K562 (cell line): ENCODE data around the gene GCH1. TPM values are rescaled to one million over a fixed set of nuclear protein-coding genes. Genes with fewer than 3 reads are reported as not detected.
"Not testable (repeated sequence)": the region's sequence is repeated elsewhere in the genome, so short reads cannot be mapped to it uniquely, and the experiment has no call there.

ENCODE experiments used
- ATAC-seq: fragments of 200-7000 bp; cut with Tn5 transposase; 3 replicates; pipeline ENCODE4 v1.9.1; 2020; ENCODE audit warnings: moderate library complexity
- BruUV-seq: library from RNA; stranded (reverse); fragments of 400-500 nt; replicated peaks from 2 replicates; lab custom pipeline; 2021; lab: Mats Ljungman, UMichigan
- CTCF ChIA-PET: fragments of 300-600 bp; formaldehyde crosslinking; extraction: SDS; loops from one replicate; lab custom pipeline; 2021; ENCODE audit warnings: low intra/inter-chr PET ratio; lab: Yijun Ruan, JAX
- POLR2A ChIA-PET: fragments of 300-600, 350-650 bp; sonication (Branson Sonifier 250); formaldehyde crosslinking; extraction: SDS; loops from one replicate; lab custom pipeline; 2021; ENCODE audit warnings: antibody characterized with exemption, inconsistent platforms; lab: Yijun Ruan, JAX
- DNase-seq, 4 experiments: peaks; one replicate each; pipeline versions ENCODE4 v3.0.0 to v3.0.0-alpha.2; 2011 to 2018; ENCODE audit warnings: low spot score in 3 of 4, mixed read lengths in 3 of 4; ENCODE audit errors: extremely low read depth in 1 of 4
- FAIRE-seq: peaks from 2 replicates; lab custom pipeline; 2011; peaks lifted over from hg19 to GRCh38; lab: Jason Lieb, UNC
- H2AFZ ChIP-seq: 2 replicates; pipeline ENCODE4 v1.6.0; 2011; ENCODE audit warnings: low read depth, low read length, control low read depth, inconsistent platforms
- H3K27ac ChIP-seq: fragments of 200-600 bp; 3 replicates; pipeline ENCODE4 v1.8.0; 2011; ENCODE audit warnings: low read depth, mild to moderate bottlenecking, control low read depth, inconsistent platforms, low read length, moderate library complexity, mixed read lengths; ENCODE audit errors: extremely low read depth
- H3K27me3 ChIP-seq, 2 experiments: fragments of 300-600 bp in 1 of 2; 2 replicates in 1 of 2; 3 replicates in 1 of 2; pipeline versions ENCODE4 v1.6.0 to v1.8.0; 2011; ENCODE audit warnings: inconsistent platforms in 2 of 2, low read length in 2 of 2, mild to moderate bottlenecking in 1 of 2, mixed read lengths in 1 of 2, moderate library complexity in 1 of 2; ENCODE audit not compliant: control insufficient read depth in 2 of 2, insufficient read depth in 2 of 2
- H3K36me3 ChIP-seq: fragments of 300-600 bp; 3 replicates; pipeline ENCODE4 v1.8.0; 2011; ENCODE audit warnings: mild to moderate bottlenecking, low read length, inconsistent platforms; ENCODE audit not compliant: control insufficient read depth, insufficient read depth
- H3K4me1 ChIP-seq, 2 experiments: fragments of 200-600 bp in 1 of 2; replicated peaks in 1 of 2; 2 replicates in 1 of 2; 3 replicates in 1 of 2; pipeline versions ENCODE4 v1.5.1 to v1.8.0; 2011; ENCODE audit warnings: inconsistent platforms in 2 of 2, low read length in 2 of 2, mild to moderate bottlenecking in 1 of 2, mixed read lengths in 1 of 2, moderate library complexity in 1 of 2; ENCODE audit not compliant: control insufficient read depth in 2 of 2, insufficient read depth in 2 of 2
- H3K4me2 ChIP-seq: 2 replicates; pipeline ENCODE4 v1.6.1; 2011; ENCODE audit warnings: low read length, control low read depth, inconsistent platforms, mixed read lengths; ENCODE audit not compliant: insufficient read depth
- H3K4me3 ChIP-seq: fragments of 200-600 bp; sonication (generic), shearing (Covaris generic); 2 replicates; pipeline ENCODE4 v1.5.1; 2016; ENCODE audit warnings: control low read depth, inconsistent platforms
- H3K79me2 ChIP-seq: fragments of 200-600 bp; 3 replicates; pipeline ENCODE4 v1.8.0; 2011; ENCODE audit warnings: low read length, inconsistent platforms; ENCODE audit not compliant: control insufficient read depth, insufficient read depth
- H3K9ac ChIP-seq, 2 experiments: 2 replicates each; pipeline versions ENCODE4 v1.6.0 to v1.6.1; 2011; ENCODE audit warnings: low read depth in 2 of 2, low read length in 2 of 2, control low read depth in 1 of 2, inconsistent platforms in 1 of 2, mild to moderate bottlenecking in 1 of 2, mixed read lengths in 1 of 2; ENCODE audit not compliant: insufficient read depth in 1 of 2
- H3K9me1 ChIP-seq: one replicate; pipeline ENCODE4 v1.6.0; 2011; ENCODE audit warnings: inconsistent platforms, mild to moderate bottlenecking, low read length, moderate library complexity; ENCODE audit not compliant: control insufficient read depth, insufficient read depth
- H3K9me3 ChIP-seq: replicated peaks from 2 replicates; pipeline ENCODE4 v1.5.1; 2011; ENCODE audit warnings: low read depth, low read length, inconsistent platforms; ENCODE audit not compliant: control insufficient read depth, insufficient read depth
- H4K20me1 ChIP-seq: replicated peaks from 2 replicates; pipeline ENCODE4 v1.6.1; 2011; ENCODE audit warnings: low read length, inconsistent platforms, mixed read lengths; ENCODE audit not compliant: control insufficient read depth, insufficient read depth
- FOXA3 ChIP-seq, 2 experiments: fragments of 450-650 bp in 1 of 2; sonication (generic) in 1 of 2; formaldehyde crosslinking; IDR thresholded peaks in 1 of 2; conservative IDR thresholded peaks in 1 of 2; 2 replicates each; pipeline versions ENCODE4 v1.4.0 to v1.8.0; 2020 to 2022; ENCODE audit warnings: mild to moderate bottlenecking in 2 of 2, missing genetic modification reagents in 1 of 2
- FOXK2 ChIP-seq, 2 experiments: fragments of 450-650 bp; IDR thresholded peaks in 1 of 2; conservative IDR thresholded peaks in 1 of 2; 2 replicates each; pipeline ENCODE4 v1.6.1; 2016; ENCODE audit warnings: low read depth in 2 of 2, mild to moderate bottlenecking in 1 of 2
- PHF8 ChIP-seq: fragments of 200-600 bp; sonication (generic); IDR thresholded peaks from 2 replicates; pipeline ENCODE4 v1.6.1; 2012; ENCODE audit warnings: mixed run types, mild to moderate bottlenecking, inconsistent platforms, low read length, moderate library complexity, borderline replicate concordance
- POLR2G ChIP-seq: fragments of 200-400 bp; formaldehyde crosslinking; IDR thresholded peaks from 2 replicates; pipeline ENCODE4 v1.6.1; 2017; ENCODE audit warnings: low read depth, mild to moderate bottlenecking, antibody characterized with exemption, low read length, moderate library complexity
- RBFOX2 ChIP-seq: fragments of 200-400 bp; formaldehyde crosslinking; IDR thresholded peaks from 2 replicates; pipeline ENCODE4 v1.6.1; 2017; ENCODE audit warnings: low read depth, mild to moderate bottlenecking, low read length, moderate library complexity
- TAF1 ChIP-seq: IDR thresholded peaks from 2 replicates; pipeline ENCODE4 v1.6.1; 2011; ENCODE audit warnings: mild to moderate bottlenecking, low read length, moderate library complexity; ENCODE audit not compliant: insufficient read depth, control insufficient read depth, severe bottlenecking; ENCODE audit errors: extremely low read depth
- TAF7 ChIP-seq: fragments of 450-650 bp; IDR thresholded peaks from 2 replicates; pipeline ENCODE4 v1.6.1; 2016; ENCODE audit warnings: missing genetic modification characterization, missing compliant biosample characterization
- TAF9B ChIP-seq: fragments of 450-650 bp; IDR thresholded peaks from 2 replicates; pipeline ENCODE4 v1.6.1; 2018; ENCODE audit warnings: mild to moderate bottlenecking; ENCODE audit not compliant: partially characterized antibody
- WGBS: fragments of 100-300 bp; shearing (Covaris generic); methylation state at CpG from one replicate; pipeline ENCODE4 v1.1.6; 2016; ENCODE audit warnings: low coverage, mixed read lengths; ENCODE audit not compliant: insufficient coverage; ENCODE audit errors: missing lambda C conversion rate; 5-methylcytosine and 5-hydroxymethylcytosine counted together
- in situ Hi-C: fragments of 300-500 bp; cut with MboI; formaldehyde crosslinking; loops from 4 replicates; pipeline ENCODE4 v1.15.0; 2018; ENCODE audit warnings: inconsistent platforms, mixed read lengths
- intact Hi-C: fragments of 100-400 bp; cut with micrococcal nuclease; formaldehyde crosslinking; loops from 2 replicates; pipeline ENCODE4 v1.14.2; 2022
- polyA plus RNA-seq, 8 experiments: library from polyadenylated mRNA; depleted of rRNA in 4 of 8; stranded (reverse) in 5 of 8; unstranded in 3 of 8; fragments of >200 nt; fragmentation: Nextera tagmentation in 2 of 8; fragmentation: Illumina TruSeq in 1 of 8; extraction: Ambion mirVana in 2 of 8; extraction: Trizol in 1 of 8; gene quantifications; 2 replicates each; pipeline versions ENCODE4 v1.2.1 to v1.2.3, GENCODE V29; 2011 to 2014; ENCODE audit warnings: inconsistent platforms in 1 of 8, missing spikeins in 1 of 8
- total RNA-seq, 7 experiments: library from RNA; depleted of rRNA in 6 of 7; stranded (reverse); fragments of >200 nt in 6 of 7; fragmentation: Illumina TruSeq in 2 of 7; extraction: Trizol in 2 of 7; gene quantifications; 2 replicates each; pipeline versions ENCODE4 v1.2.1 to v1.2.3, GENCODE V29; 2011 to 2021; ENCODE audit warnings: low replicate concordance in 1 of 7
- TF ChIP-seq, protein P1 (sequence below), 2 experiments: fragments of 450-650 bp; conservative IDR thresholded peaks; 2 replicates each; pipeline ENCODE4 v1.6.1; 2017; ENCODE audit warnings: mild to moderate bottlenecking in 2 of 2, moderate library complexity in 2 of 2
- TF ChIP-seq, protein P2 (sequence below): fragments of 200-800 bp; sonication (Bioruptor generic); IDR thresholded peaks from 2 replicates; pipeline ENCODE4 v1.6.1; 2017; ENCODE audit warnings: missing genetic modification characterization, missing compliant biosample characterization
- TF ChIP-seq, protein P3 (sequence below): sonication (generic); formaldehyde crosslinking; IDR thresholded peaks from 2 replicates; pipeline ENCODE4 v1.9.0; 2022; ENCODE audit warnings: mild to moderate bottlenecking, missing genetic modification reagents

Gene GCH1
- total and polyA plus RNA-seq, 9 of the 15 experiments (the other 6 are each of a cell fraction or from before 2014, with no cell fraction given), result 3.9 to 13.1 (median 6.5) TPM

DNA sequence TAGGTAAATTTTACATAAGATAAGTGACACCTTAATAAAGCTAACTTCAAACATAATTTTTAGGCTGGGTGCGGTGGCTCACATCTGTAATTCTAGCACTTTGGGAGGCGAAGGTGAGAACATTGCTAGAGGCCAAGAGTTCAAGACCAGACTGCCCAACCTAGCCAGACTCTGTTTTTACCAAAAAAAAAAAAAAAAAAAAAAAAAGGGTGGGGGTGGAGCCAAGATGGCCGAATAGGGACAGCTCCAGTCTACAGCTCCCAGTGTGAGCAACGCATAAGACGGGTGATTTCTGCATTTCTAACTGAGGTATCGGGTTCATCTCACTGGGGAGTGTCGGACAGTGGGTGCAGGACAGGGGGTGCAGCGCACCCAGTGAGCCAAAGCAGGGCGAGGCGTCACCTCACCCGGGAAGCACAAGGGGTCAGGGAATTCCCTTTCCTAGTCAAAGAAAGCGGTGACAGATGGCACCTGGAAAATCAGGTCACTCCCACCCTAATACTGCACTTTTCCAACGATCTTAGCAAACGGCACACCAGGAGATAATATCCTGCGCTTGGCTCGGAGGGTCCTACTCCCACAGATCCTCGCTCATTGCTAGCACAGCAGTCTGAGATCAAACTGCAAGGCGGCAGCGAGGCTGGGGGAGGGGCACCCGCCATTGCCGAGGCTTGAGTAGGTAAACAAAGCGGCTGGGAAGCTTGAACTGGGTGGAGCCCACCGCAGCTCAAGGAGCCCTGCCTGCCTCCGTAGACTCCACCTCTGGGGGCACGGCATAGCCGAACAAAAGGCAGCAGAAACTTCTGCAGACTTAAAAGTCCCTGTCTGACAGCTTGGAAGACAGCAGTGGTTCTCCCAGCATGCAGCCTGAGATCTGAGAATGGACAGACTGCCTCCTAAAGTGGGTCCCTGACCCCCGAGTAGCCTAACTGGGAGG, 32.2 kb downstream of the GCH1 start:
- POLR2A ChIA-PET, result interaction anchor here (0.6 to 1.1 kb wide), 6 partner anchors 11 to 57 kb away, joined by 3 to 4 read pairs (median 3); no protein-coding TSS in a partner anchor
- CTCF ChIA-PET, result interaction anchor here (1.0 kb wide), 1 partner anchor 44 kb away, joined by 3 read pairs; no protein-coding TSS in a partner anchor
- BruUV-seq, H3K36me3 ChIP-seq, H3K9me3 ChIP-seq, H3K9me1 ChIP-seq, H3K79me2 ChIP-seq, H4K20me1 ChIP-seq, intact Hi-C loops, in situ Hi-C loops, H3K27me3 ChIP-seq, H3K4me1 ChIP-seq: not testable (repeated sequence)
- Histone ChIP-seq H2AFZ (peak overlapping the region; percentile 83), H3K27ac (peak overlapping the region; percentile 77), H3K9ac (peak overlapping the region; percentile 74 to 85), H3K4me2 (peak overlapping the region; percentile 80), H3K4me3 (peak overlapping the region; percentile 44)
- under 1% methylated on average over 22 of the region's 27 CpGs for WGBS
- peak in 1 of 4 experiments; percentile 54 for DNase-seq
- peak; percentile 82 for ATAC-seq
- FAIRE-seq, result peak; percentile 57
- TF ChIP-seq TAF9B (peak; percentile 52), TAF1 (peak; percentile 57), TAF7 (tag) (peak; percentile 70; the same call in 1 of the 2 replicates), RBFOX2 (peak; percentile 55), POLR2G (peak; percentile 56), FOXA3 (CRISPR knock-in tag; conservative IDR thresholded peaks at IDR 0.05 in 1 of 2, IDR thresholded peaks at IDR 0.05 in 1 of 2) (peak; percentile 76 to 97; a peak in 3 of 4 replicates), PHF8 (peak; percentile 49; the same call in 1 of the 2 replicates), FOXK2 (conservative IDR thresholded peaks at IDR 0.05 in 1 of 2, IDR thresholded peaks at IDR 0.05 in 1 of 2; ENCODE audit: low read depth in 2 of 2) (peak; percentile 79 to 80)
- TF ChIP-seq, protein P1, sequence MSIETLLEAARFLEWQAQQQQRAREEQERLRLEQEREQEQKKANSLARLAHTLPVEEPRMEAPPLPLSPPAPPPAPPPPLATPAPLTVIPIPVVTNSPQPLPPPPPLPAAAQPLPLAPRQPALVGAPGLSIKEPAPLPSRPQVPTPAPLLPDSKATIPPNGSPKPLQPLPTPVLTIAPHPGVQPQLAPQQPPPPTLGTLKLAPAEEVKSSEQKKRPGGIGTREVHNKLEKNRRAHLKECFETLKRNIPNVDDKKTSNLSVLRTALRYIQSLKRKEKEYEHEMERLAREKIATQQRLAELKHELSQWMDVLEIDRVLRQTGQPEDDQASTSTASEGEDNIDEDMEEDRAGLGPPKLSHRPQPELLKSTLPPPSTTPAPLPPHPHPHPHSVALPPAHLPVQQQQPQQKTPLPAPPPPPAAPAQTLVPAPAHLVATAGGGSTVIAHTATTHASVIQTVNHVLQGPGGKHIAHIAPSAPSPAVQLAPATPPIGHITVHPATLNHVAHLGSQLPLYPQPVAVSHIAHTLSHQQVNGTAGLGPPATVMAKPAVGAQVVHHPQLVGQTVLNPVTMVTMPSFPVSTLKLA (conservative IDR thresholded peaks at IDR 0.05), result peak; percentile 34 to 52; a peak in 2 of 4 replicates
- TF ChIP-seq, protein P2, sequence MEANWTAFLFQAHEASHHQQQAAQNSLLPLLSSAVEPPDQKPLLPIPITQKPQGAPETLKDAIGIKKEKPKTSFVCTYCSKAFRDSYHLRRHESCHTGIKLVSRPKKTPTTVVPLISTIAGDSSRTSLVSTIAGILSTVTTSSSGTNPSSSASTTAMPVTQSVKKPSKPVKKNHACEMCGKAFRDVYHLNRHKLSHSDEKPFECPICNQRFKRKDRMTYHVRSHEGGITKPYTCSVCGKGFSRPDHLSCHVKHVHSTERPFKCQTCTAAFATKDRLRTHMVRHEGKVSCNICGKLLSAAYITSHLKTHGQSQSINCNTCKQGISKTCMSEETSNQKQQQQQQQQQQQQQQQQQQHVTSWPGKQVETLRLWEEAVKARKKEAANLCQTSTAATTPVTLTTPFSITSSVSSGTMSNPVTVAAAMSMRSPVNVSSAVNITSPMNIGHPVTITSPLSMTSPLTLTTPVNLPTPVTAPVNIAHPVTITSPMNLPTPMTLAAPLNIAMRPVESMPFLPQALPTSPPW (CRISPR knock-in tag), result peak; percentile 35; the same call in 1 of the 2 replicates
- TF ChIP-seq, protein P3, sequence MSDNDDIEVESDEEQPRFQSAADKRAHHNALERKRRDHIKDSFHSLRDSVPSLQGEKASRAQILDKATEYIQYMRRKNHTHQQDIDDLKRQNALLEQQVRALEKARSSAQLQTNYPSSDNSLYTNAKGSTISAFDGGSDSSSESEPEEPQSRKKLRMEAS (CRISPR knock-in tag), result peak; percentile 59; the same call in 1 of the 2 replicates
